Upper lobe of left lung (tissue), 4 donors: ENCODE results near the gene NUMBL.

Experiments used
- EP300 ChIP-seq, 4 donors: sonication (generic); formaldehyde crosslinking; IDR thresholded peaks; one replicate each; pipeline ENCODE4 v1.5.1; 2017; ENCODE audit warnings: antibody characterized with exemption in 4 of 4, control low read depth in 2 of 4
- POLR2A ChIP-seq, 4 donors: fragments of 450-650 bp; IDR thresholded peaks; one replicate each; pipeline ENCODE4 v1.5.1; 2016 to 2017; ENCODE audit warnings: antibody characterized with exemption in 4 of 4, mild to moderate bottlenecking in 2 of 4
- POLR2AphosphoS5 ChIP-seq, 2 donors: sonication (generic); formaldehyde crosslinking; IDR thresholded peaks; one replicate each; pipeline ENCODE4 v1.5.1; 2017; ENCODE audit warnings: antibody characterized with exemption in 2 of 2
- TF ChIP-seq, protein P1 (sequence below), 6 experiments: fragments of 450-650 bp in 4 of 6; fragments of 200-600 bp in 2 of 6; sonication (generic) in 2 of 6; IDR thresholded peaks; one replicate each; pipeline ENCODE4 v1.5.1; 2016 to 2019; ENCODE audit warnings: antibody characterized with exemption in 6 of 6

DNA sequence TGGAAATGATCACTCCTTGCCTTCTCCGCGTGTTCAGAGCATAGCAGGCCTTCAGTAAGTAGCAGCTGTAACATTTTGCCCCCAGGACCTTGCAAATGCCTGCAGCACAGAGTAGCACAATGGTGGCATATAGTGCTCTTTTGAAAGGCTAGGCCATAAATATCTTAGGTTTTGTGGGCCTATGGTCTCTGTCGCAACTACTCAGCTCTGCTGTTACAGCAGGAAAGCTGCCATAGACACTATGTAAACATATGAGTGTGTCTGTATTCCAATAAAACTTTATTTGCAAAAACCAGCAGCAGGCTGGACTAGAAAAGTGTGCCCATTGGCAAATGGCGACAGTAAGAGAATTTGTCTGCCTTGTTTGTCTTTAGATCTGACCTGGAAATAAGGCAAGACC is 35.8 kb upstream of the NUMBL start:
- TF ChIP-seq, protein P1, sequence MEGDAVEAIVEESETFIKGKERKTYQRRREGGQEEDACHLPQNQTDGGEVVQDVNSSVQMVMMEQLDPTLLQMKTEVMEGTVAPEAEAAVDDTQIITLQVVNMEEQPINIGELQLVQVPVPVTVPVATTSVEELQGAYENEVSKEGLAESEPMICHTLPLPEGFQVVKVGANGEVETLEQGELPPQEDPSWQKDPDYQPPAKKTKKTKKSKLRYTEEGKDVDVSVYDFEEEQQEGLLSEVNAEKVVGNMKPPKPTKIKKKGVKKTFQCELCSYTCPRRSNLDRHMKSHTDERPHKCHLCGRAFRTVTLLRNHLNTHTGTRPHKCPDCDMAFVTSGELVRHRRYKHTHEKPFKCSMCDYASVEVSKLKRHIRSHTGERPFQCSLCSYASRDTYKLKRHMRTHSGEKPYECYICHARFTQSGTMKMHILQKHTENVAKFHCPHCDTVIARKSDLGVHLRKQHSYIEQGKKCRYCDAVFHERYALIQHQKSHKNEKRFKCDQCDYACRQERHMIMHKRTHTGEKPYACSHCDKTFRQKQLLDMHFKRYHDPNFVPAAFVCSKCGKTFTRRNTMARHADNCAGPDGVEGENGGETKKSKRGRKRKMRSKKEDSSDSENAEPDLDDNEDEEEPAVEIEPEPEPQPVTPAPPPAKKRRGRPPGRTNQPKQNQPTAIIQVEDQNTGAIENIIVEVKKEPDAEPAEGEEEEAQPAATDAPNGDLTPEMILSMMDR (IDR thresholded peaks at IDR 0.05), result no peak
- TF ChIP-seq POLR2A (IDR thresholded peaks at IDR 0.05), result no peak
- TF ChIP-seq EP300 (IDR thresholded peaks at IDR 0.05), result no peak
- no peak for TF ChIP-seq POLR2AphosphoS5 (IDR thresholded peaks at IDR 0.05)
